HCT116 (cell line): ENCODE data around the gene KRTAP12-1.

Experiments
- REST ChIP-seq: IDR thresholded peaks from 2 replicates; pipeline ENCODE4 v1.6.1; 2012; ENCODE audit warnings: low read depth
- TF ChIP-seq, protein P1 (sequence below), 3 experiments: fragments of 200-600 bp in 1 of 3; sonication (generic) in 1 of 3; IDR thresholded peaks in 2 of 3; conservative IDR thresholded peaks in 1 of 3; 2 replicates each; pipeline ENCODE4 v1.5.1; 2012 to 2017; ENCODE audit warnings: low read depth in 2 of 3, low read length in 2 of 3, antibody characterized with exemption in 1 of 3, borderline replicate concordance in 1 of 3, control low read depth in 1 of 3, mild to moderate bottlenecking in 1 of 3, mixed read lengths in 1 of 3, mixed run types in 1 of 3, moderate library complexity in 1 of 3; ENCODE audit not compliant: insufficient read depth in 1 of 3

GRCh38 chr21:44681152-44681551 is 811 bp downstream of the KRTAP12-1 start:
- TF ChIP-seq, protein P1, sequence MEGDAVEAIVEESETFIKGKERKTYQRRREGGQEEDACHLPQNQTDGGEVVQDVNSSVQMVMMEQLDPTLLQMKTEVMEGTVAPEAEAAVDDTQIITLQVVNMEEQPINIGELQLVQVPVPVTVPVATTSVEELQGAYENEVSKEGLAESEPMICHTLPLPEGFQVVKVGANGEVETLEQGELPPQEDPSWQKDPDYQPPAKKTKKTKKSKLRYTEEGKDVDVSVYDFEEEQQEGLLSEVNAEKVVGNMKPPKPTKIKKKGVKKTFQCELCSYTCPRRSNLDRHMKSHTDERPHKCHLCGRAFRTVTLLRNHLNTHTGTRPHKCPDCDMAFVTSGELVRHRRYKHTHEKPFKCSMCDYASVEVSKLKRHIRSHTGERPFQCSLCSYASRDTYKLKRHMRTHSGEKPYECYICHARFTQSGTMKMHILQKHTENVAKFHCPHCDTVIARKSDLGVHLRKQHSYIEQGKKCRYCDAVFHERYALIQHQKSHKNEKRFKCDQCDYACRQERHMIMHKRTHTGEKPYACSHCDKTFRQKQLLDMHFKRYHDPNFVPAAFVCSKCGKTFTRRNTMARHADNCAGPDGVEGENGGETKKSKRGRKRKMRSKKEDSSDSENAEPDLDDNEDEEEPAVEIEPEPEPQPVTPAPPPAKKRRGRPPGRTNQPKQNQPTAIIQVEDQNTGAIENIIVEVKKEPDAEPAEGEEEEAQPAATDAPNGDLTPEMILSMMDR (IDR thresholded peaks at IDR 0.05 in 2 of 3, conservative IDR thresholded peaks at IDR 0.05 in 1 of 3; ENCODE audit: borderline replicate concordance in 1 of 3, insufficient read depth in 1 of 3, low read depth in 2 of 3, low read length in 2 of 3) = no peak
- no peak for TF ChIP-seq REST
